GM10266 (cell line): ENCODE results near the gene KLF13.

Experiments used
- DNase-seq: peaks from one replicate; pipeline ENCODE4 v3.0.0; 2012; ENCODE audit errors: extremely low spot score
- TF ChIP-seq, protein P1 (sequence below): IDR thresholded peaks from 2 replicates; pipeline ENCODE4 v1.5.1; 2012; ENCODE audit warnings: mild to moderate bottlenecking, low read depth; ENCODE audit not compliant: control insufficient read depth, insufficient read depth; ENCODE audit errors: missing control alignments

KLF13 gene

DNA sequence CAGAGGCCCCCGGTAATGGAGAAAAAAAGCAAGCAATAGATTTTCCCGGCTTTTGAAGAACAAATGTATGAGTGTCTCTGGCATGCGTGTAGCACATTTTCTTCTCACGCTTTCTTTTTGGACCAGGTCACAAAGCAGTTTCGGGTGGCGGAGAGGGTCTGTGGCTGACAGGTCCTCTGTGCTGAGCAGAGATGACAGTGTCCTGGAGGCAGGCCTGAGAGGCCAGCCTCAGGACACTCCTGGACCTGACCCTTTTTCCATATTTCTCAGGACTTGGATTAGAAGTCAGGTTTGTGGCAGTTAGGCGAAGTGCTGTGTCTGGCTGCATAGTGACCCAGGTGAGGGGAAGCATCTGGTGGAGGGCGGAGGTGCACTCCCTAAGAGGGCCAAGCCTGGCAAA lies 52.9 kb downstream of the KLF13 start:
- DNase-seq: no peak
- TF ChIP-seq, protein P1, sequence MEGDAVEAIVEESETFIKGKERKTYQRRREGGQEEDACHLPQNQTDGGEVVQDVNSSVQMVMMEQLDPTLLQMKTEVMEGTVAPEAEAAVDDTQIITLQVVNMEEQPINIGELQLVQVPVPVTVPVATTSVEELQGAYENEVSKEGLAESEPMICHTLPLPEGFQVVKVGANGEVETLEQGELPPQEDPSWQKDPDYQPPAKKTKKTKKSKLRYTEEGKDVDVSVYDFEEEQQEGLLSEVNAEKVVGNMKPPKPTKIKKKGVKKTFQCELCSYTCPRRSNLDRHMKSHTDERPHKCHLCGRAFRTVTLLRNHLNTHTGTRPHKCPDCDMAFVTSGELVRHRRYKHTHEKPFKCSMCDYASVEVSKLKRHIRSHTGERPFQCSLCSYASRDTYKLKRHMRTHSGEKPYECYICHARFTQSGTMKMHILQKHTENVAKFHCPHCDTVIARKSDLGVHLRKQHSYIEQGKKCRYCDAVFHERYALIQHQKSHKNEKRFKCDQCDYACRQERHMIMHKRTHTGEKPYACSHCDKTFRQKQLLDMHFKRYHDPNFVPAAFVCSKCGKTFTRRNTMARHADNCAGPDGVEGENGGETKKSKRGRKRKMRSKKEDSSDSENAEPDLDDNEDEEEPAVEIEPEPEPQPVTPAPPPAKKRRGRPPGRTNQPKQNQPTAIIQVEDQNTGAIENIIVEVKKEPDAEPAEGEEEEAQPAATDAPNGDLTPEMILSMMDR: no peak

DNA sequence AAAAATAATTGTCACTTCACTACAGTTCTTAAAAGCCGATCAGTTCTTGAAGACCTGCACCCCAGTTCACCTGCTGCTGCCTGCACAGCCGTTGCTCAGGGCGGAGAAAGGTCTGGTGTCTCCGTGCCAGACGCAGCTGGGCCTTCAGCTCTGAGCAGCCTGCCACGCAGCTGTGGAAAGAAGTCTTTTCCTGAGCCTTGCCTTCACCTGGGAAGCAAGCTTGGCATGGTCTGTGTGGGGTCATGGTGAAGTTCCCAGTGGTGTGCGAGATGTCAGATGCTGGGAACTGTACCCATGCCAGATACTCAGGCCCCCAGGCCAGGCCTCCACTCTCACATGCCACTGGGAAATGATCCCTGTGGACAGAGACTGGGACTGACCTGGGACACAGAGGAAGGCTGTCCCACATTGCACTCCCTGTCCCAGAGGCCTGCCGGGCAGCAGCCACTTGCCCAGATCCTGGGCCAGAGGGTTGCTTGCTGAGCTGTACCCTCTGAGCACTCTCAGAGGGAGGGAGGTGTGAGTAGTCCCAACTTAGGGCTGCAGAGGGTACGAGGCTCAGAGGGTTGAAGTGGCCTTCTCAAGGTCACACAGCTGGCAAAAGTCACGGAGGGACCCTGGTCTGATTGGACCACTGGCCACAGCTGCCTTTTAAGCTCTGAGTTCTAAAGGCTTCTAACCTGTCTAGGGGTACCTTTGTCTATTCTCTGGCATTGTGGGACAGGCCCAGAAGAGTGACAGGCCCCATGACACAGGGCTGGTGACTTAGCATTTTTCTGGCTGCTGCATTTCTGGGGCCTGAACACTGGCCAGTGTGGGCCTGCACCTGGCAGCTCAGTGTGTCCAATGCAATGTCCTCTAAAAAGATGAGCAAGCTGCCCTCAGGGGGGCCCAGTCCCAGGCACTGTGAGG lies 55.4 kb downstream of the KLF13 start:
- no peak for DNase-seq
- TF ChIP-seq, protein P1: no peak

GRCh38 chr15:31382713-31383045 lies 56.0 kb downstream of the KLF13 start:
- TF ChIP-seq, protein P1: no peak
- no peak for DNase-seq

DNA sequence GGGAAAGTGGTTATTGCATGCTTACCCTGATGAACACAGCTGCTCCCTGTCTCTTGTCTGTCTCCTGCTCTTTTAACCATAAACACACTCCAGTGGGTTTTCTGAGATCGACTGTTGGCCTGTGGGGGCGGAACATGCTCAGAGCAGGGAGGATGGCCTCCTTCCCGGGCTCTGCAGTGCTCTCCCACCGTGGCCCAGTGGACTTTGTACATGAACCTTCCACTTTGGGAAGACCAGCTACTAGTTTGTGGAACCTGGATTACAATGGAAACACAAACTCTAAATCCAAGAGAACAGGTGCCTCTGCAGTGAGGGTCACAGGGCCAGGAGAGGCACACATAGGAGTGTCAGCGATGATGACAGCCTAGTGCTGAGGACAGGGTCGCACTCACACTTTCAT lies 56.5 kb downstream of the KLF13 start:
- TF ChIP-seq, protein P1: no peak
- no peak for DNase-seq

- DNase-seq: no peak
- TF ChIP-seq, protein P1: no peak
Measured at GRCh38 chr15:31384568-31384967, 57.9 kb downstream of the KLF13 start.

- TF ChIP-seq, protein P1: no peak
- DNase-seq: no peak
Measured at GRCh38 chr15:31385736-31386135, 59.1 kb downstream of the KLF13 start.

DNA sequence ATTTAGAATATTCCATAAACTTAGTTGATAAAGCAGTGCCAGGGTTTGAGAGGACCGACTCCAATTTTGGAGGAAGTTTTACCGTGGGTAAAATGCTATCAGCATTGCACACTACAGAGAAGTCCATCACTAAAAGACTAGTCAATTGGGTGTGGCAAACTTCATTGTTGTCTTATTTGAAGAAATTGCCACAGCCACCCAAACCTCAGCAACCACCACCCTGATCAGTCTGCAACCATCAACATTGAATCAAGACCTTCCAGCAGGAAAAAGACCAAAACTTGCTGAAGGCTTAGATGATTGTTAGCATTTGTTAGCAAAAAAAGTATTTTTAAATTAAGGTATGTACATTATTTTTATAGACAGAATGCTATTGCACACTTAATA lies 60.5 kb downstream of the KLF13 start:
- TF ChIP-seq, protein P1: no peak
- no peak for DNase-seq
